ENCODE data around the gene TRIM34.

GRCh38 chr11:5620651-5621521 lies 3.9 kb upstream of the TRIM34 start:
- TF ChIP-seq, protein P1, sequence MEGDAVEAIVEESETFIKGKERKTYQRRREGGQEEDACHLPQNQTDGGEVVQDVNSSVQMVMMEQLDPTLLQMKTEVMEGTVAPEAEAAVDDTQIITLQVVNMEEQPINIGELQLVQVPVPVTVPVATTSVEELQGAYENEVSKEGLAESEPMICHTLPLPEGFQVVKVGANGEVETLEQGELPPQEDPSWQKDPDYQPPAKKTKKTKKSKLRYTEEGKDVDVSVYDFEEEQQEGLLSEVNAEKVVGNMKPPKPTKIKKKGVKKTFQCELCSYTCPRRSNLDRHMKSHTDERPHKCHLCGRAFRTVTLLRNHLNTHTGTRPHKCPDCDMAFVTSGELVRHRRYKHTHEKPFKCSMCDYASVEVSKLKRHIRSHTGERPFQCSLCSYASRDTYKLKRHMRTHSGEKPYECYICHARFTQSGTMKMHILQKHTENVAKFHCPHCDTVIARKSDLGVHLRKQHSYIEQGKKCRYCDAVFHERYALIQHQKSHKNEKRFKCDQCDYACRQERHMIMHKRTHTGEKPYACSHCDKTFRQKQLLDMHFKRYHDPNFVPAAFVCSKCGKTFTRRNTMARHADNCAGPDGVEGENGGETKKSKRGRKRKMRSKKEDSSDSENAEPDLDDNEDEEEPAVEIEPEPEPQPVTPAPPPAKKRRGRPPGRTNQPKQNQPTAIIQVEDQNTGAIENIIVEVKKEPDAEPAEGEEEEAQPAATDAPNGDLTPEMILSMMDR (conservative IDR thresholded peaks at IDR 0.05; ENCODE audit: low read length) = no peak
- TF ChIP-seq EZH2phosphoT487 (IDR thresholded peaks at IDR 0.05; ENCODE audit: borderline replicate concordance, low read depth, low read length) = no peak

Data from OCI-LY7 (cell line).